HG03139 (cell line): ENCODE data around the gene SC5D.

Experiments used
- ATAC-seq: cut with Tn5 transposase; IDR thresholded peaks from one replicate; pipeline ENCODE4 v1.9.1; 2021; ENCODE audit not compliant: unreplicated experiment

Gene SC5D

DNA sequence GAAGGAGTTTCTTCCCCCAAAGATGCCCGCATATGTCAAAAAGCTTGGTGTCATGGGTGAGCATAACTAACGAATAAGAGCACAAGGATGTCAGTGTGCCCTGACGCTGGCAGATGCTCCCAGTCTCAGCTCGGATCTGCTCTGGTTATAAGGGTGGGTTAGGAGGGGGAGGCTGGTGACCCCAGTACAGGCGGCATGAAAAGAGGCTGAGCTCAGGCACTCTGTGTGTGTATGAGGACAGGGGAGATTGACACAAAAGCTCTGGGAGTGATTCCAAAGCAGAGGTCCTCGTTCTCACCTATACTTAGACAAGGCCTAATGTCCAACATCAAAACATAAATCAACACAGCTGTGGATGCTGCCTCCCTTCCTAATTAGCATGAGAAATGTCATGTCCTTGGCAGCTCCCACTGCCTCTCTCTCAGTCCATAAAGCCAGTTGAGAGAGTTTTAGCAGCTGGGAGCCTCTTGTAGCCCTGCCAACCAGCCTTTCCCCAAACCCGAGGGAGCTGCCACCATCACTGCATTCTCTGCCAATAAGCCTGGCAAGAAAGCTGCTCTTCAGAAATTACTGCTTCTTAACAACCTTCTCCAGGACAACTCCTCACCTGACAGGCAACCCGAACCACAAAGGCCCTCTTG is 59.8 kb downstream of the SC5D start:
- ATAC-seq = no peak

DNA sequence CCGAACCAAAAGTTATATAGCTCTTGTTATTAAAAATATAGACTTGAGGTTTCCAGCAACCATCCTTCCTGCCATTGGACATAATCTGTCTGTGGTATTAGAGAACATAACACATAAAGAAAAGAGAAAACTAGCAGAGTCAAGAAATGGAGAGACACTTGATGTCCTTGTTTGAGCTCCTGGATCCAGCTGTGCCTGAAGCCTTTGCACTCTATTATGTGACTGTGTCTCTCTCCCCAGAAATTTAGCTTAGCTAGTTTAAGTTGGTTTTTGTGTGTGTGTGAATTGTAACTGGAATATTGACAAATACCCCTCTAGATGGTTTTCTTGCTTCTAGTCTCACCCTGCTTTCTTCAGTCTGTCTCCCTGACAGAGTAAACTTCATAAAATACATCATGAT is 61.6 kb downstream of the SC5D start:
- ATAC-seq = no peak

DNA sequence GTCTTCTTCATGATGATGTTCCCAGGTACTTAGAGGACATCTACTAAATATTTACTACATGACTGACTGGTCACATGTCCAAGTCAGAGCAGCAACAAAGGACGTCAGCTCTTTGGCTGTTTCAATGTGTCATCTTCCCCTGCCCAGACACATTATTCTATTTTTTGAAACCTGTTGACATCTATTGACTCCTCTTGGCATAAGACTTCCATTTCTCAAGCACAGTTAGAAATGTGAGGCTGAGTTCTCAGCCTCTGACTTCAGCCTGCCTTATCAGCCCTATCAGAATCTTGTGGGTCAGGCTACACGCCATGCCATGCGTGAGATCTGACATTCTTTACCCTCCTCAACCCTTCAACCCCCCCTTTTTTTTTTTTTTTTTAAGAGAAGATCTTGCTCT is 63.8 kb downstream of the SC5D start:
- no peak for ATAC-seq
